ENCODE measurements around the gene EEPD1.

The EEPD1 gene

GRCh38 chr7:36154255-36155212 is 1.5 kb downstream of the EEPD1 start:
- DNase-seq (ENCODE audit: low read depth in 2 of 2) = no peak

DNA sequence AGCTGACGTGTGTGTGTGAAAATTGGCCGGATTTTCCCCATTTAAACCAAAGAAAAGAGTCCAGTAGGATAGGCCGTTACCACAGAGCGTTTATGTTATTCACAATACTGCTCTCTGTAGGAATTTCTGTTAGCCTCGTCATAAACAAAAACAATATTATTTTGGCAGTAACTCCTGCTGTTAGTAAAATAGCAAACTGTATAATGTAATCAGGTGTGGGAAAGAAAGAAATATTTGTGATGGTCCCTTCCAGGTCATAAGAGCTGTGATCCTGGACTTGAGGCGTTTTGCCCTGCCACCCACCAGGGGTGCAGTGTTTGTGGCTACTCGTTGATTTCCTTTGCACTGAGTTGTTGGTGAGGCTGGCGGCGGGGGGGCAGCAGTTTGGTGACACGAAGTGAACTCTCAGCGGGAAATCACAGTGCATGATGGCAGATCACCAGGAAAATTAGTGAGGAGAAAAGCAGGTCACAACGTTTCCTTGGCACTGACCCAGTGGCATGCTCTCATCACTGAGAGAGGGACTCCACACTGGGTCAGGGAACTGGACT is 2.8 kb downstream of the EEPD1 start:
- no peak for DNase-seq (ENCODE audit: low read depth in 2 of 2)

GRCh38 chr7:36157527-36158320 is 4.7 kb downstream of the EEPD1 start:
- DNase-seq (ENCODE audit: low read depth in 2 of 2) = no peak

- DNase-seq (ENCODE audit: low read depth in 2 of 2) = no peak
These were observed 5.2 kb downstream of the EEPD1 start for GRCh38 chr7:36158321-36158605.

- no peak for DNase-seq (ENCODE audit: low read depth in 2 of 2)
These were observed 6.6 kb downstream of the EEPD1 start for GRCh38 chr7:36159618-36160017.

DNA sequence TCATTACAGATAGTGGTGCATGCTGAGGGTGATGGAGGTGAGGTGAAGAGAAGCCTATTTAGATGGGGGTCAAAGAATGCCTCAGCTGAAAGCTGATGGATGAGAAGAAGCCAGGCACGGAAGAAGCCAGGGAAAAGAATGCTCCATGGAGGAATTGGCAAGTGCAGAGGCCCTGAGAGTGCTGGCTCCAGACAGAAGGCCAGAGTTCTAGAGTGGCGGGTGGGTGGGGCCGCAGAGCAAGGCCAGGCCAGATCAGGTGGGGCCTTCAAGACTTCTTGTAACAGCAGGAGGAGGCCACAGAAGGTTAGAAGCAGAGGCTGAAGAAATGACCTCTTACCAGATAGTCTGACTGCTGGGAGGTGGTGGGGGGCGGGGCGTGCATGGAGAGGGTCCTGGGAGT is 7.3 kb downstream of the EEPD1 start:
- DNase-seq (ENCODE audit: low read depth in 2 of 2) = no peak

DNA sequence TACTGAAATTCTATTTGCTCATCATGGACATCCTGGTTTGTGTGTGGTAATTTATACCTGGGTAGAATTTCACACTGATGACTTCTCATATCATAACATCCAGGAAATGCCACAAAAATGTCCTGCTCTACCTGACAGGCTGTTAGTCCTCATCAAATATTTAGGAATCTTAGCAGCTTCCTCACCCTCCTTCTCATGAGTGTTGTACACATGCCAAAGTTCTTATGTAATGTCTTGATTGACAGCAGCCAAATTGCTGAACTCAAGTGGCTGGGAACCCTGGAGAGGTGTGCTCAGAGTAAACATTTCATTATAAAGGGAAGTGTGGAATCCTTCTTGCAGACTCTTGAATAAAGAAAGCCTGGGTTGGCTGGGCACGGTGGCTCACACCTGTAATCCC is 8.9 kb downstream of the EEPD1 start:
- DNase-seq (ENCODE audit: low read depth in 2 of 2) = no peak

- no peak for DNase-seq (ENCODE audit: low read depth in 2 of 2)
These were observed 12.0 kb downstream of the EEPD1 start for GRCh38 chr7:36165059-36165458.

DNA sequence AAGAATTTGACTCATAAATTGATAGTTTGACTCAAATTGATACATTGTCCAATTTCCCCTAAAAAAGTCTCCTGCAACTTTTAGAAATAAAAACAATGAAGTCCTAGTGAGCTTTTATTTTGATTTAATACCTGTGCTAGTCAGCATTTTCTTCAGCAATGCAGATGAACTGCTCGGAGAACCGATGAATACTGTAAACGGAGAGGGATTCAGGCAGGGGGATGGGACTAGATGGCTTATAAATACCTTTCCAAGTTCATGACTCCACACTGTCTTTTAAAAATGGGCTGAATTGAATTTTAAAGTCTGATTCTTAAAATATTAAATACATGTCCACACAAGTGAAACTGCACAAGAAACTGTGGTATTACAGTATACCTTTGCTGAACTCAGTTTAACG is 12.7 kb downstream of the EEPD1 start:
- no peak for DNase-seq (ENCODE audit: low read depth in 2 of 2)

GRCh38 chr7:36167403-36168050 is 14.5 kb downstream of the EEPD1 start:
- DNase-seq (ENCODE audit: low read depth in 2 of 2) = no peak

DNA sequence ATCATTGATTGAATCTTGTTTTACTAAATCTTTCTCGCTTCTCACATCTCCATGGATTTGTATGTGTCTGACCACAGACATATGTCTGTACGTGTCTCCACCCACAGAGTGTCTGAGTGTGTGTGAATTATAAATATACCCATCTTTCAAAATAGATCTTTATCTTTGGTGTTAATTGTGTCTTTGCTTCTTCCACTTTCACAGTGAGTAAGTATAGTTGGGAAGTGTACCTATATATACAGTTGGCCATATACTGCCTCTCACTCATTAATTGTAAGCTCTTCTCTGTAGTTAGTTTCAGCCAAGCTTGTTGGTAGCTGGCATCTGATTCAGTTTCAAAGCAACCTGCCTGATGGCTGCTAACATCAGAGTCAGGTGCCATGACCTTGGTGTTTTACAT is 18.4 kb downstream of the EEPD1 start:
- no peak for DNase-seq (ENCODE audit: low read depth in 2 of 2)

GRCh38 chr7:36175886-36176285 is 22.8 kb downstream of the EEPD1 start:
- no peak for DNase-seq (ENCODE audit: low read depth in 2 of 2)

DNA sequence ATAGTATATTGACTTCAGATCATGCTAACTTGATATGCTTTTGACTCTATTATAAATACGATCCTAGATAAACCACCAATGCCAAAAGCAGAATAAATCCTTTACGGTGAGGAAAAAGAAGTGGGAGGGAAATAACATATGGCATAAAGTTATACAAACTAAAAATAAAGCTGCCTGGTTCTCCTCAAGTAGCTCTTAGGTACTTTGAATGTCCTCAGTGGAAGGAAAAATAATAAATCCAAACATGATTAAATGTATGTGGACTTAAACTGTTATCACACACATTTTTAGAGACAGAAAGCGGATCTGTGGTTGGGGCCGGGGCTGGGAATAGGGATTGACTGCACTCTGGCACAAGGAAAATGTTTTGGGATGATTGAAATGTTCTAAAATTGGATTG is 23.6 kb downstream of the EEPD1 start:
- no peak for DNase-seq (ENCODE audit: low read depth in 2 of 2)

- DNase-seq (ENCODE audit: low read depth in 2 of 2) = no peak
These were observed 27.1 kb downstream of the EEPD1 start for GRCh38 chr7:36180121-36180520.

- DNase-seq (ENCODE audit: low read depth in 2 of 2) = no peak
These were observed 28.6 kb downstream of the EEPD1 start for GRCh38 chr7:36181668-36182067.

DNA sequence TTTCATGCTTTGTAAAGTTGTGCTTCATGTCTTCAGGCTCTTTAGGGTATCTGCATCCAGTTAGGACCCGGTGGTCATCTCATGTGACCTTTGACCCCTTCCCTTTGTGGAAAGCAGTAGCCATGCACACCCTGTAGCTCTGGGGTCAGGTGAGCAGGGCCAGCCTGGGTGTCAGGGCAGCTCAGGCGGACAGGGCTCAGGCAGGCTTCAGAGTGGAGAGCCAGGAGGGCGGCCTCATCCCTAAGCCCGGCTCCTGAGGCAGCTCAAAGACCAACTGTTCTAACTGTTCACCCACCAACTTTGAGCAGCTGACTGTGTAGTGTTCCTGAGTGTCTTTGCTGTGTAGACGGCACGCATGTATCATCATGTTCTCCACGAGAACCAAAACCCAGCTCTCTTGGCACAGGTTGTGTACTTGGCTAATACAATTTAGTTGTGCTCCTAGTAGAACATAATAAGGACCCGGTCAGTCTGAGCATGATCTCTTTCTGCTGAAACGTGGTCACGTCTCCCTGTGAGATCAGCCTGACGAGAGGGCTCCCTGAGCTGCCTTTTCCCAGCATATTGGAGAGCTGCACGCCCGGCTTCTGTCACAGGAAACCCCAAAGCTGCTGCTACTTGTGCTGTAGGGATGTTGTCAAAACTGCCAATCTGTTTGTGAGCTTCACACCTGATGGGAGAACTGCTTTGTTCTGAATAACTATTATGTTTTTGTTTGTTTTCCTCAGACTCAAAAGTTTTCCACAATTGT is 30.0 kb downstream of the EEPD1 start:
- DNase-seq (ENCODE audit: low read depth in 2 of 2) = no peak

DNA sequence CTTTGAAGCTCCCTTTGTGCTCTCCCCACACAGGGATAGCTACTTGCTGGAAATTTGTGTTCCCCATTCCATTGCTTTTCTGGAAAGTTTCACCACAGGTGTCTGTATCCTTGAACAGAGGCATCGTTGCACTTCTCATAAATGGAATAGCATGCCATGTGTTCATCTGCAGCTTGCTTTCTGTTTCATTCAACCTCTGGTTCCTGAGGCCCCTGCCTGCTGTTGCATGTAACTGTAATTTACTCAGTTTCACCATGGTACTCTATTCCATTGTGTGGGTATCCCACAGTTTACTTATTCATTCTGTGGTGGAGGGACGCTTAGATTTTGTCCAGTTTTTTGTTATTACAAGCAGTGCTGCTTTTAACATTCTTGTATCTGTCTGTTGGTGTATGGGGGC is 32.0 kb downstream of the EEPD1 start:
- DNase-seq (ENCODE audit: low read depth in 2 of 2) = no peak

DNA sequence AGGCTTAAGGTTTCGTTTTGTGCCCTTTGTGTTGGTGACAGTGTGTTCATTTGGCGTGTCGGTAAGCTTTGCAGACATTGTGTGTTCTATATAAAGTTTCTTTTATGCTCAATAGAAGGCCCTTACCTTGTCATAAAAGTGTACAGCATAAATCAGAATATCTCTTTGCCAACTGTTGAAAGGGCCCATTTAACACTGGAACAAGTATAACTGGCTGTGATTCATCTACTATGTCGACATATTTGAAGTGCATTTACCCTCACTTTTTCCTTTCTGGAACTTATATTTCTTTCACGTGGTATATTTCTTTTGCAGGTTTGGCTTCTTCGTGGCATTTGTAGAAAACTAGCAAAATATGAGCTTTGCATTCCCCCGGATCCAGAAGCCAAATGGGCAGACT is 32.7 kb downstream of the EEPD1 start:
- no peak for DNase-seq (ENCODE audit: low read depth in 2 of 2)

DNA sequence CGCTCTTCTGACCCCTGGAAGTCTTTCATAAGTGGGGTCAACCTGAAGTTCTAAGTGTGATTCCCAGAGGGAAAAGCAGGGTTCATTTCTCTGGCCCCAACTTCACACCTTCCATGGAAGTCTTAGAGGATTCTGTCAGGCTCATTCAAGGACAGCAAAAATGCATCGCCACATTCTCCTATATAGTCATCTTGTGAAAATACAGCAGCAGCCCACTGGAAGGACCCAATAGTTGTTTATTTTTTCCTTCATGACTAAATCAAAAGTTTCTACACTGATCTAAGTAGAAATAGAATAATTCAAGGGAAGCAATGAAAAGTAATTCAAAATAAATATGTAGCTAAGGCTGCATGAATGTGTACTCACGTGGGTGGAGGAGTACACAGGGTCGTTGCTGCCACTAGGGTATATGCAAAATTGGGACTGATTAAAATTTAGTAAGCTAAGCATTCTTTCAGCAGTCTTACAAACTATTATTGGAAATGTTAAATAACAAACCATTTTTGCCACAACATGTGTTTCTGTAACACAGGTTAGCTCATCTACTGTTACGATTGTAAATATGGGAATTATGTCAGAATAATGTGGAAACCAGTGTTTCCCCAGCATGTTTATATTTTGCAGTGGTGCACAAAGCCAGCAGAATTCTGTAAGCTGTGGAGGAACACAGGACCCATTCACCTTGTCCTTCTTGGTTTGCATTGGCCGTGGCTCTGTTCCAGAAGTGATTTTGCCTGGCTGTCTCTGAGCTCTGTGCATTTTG is 33.5 kb downstream of the EEPD1 start:
- no peak for DNase-seq (ENCODE audit: low read depth in 2 of 2)

- no peak for DNase-seq (ENCODE audit: low read depth in 2 of 2)
These were observed 35.2 kb downstream of the EEPD1 start for GRCh38 chr7:36188266-36188665.

DNA sequence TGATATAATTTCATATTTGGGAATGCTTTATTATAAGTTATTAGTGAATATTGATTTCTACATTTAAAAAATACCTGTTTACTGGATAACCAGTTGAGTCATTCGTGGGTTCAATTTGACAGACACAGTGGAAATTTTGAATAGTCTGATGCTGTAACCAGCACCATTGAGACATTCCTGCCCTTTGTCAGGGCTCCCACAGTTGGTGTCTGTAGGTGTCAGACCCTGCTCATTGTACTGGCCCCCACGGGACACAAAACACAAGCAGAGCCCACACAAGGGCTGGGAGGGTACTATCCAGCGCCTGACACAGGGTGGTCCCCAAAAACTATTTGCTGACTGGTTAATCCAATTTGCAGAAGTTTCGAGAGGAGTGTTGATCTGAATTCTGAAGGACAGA is 35.9 kb downstream of the EEPD1 start:
- no peak for DNase-seq (ENCODE audit: low read depth in 2 of 2)

Data from stimulated activated CD8-positive, alpha-beta memory T cell treated with anti-CD3 and anti-CD28 coated beads, Interleukin-2, amount 100 ng/mL, for 48 hours (primary cell).